Activated T-helper 17 cell treated with anti-CD3 and anti-CD28 coated beads, Interleukin-2, amount 50 U/mL, for 72 hours (primary cell): Measurements from ENCODE around the gene TRIM46. TPM values are rescaled to one million over a fixed set of nuclear protein-coding genes. Genes with fewer than 3 reads are reported as not detected.
A peak's percentile ranks its signal among the peaks of the same experiment; 100 is the strongest.
"Not testable (repeated sequence)": the region's sequence is repeated elsewhere in the genome, so short reads cannot be mapped to it uniquely, and the experiment has no call there.

Experiments used
- ATAC-seq: fragments of 150-1000 bp; cut with Tn5 transposase; replicated peaks from 2 replicates; pipeline ENCODE4 v1.10.0; 2021; ENCODE audit warnings: mild to moderate bottlenecking, moderate library complexity
- H3K27ac Mint-ChIP-seq: one replicate; pipeline ENCODE4 v1.8.0; 2022; ENCODE audit warnings: mixed read lengths
- H3K27me3 Mint-ChIP-seq: one replicate; pipeline ENCODE4 v1.8.0; 2022; ENCODE audit warnings: mixed read lengths
- H3K36me3 Mint-ChIP-seq: one replicate; pipeline ENCODE4 v1.8.0; 2022; ENCODE audit warnings: low read depth, mild to moderate bottlenecking, mixed read lengths
- H3K4me1 Mint-ChIP-seq: one replicate; pipeline ENCODE4 v1.8.0; 2022; ENCODE audit warnings: mixed read lengths
- H3K4me3 Mint-ChIP-seq: one replicate; pipeline ENCODE4 v1.8.0; 2022; ENCODE audit warnings: mild to moderate bottlenecking, mixed read lengths
- H3K9me3 Mint-ChIP-seq: one replicate; pipeline ENCODE4 v1.8.0; 2022; ENCODE audit warnings: mixed read lengths
- total RNA-seq, 2 donors: library from RNA; stranded (reverse); gene quantifications; one replicate each; pipeline ENCODE4 v1.2.3, GENCODE V29; 2022

The TRIM46 gene
- total RNA-seq, 2 donors from 2014 or later = 10.6 to 16.6 TPM

DNA sequence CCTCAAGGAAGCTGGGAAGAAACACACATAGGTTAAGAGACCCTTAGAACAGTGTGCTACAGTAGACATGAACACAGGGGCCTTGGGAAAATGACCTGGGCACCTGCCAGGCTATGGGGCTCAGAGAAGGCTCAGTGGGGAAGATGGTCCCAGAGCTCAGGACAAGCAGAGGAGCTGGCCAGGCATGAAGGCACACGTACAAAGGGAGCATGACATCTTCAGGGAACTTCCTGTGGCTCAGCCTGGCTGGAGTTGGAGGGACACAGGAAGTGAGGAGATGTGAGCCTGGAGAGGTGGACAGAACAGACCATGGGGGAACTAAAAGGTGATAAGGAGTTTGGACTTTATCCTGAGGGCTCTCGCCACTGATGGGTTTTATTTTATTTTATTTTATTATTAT lies 41.8 kb upstream of the TRIM46 start:
- H3K27ac Mint-ChIP-seq = peak overlapping the region; percentile 66
- H3K36me3 Mint-ChIP-seq = peaks cover 21% of the 10 kb centered on the region
- no peak overlapping the region for H3K4me3 Mint-ChIP-seq
- ATAC-seq = no peak
- H3K9me3 Mint-ChIP-seq = no peaks in the 10 kb centered on the region
- H3K4me1 Mint-ChIP-seq = peaks cover 26% of the 10 kb centered on the region
- H3K27me3 Mint-ChIP-seq = peaks cover 12% of the 10 kb centered on the region

DNA sequence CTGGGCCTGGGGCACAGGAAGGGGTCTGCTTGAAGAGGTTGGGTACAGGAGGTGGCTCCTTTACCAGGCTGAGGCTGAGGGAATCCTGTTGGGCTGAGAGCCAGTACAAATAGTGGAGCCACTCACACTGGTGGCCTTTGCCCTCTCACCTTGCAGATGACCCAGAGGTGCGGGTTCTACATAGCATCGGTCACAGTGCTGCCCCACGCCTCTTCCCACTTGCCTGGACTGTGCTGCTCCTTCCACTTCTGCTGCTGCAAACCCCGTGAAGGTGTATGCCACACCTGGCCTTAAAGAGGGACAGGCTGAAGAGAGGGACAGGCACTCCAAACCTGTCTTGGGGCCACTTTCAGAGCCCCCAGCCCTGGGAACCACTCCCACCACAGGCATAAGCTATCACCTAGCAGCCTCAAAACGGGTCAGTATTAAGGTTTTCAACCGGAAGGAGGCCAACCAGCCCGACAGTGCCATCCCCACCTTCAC lies 39.8 kb upstream of the TRIM46 start:
- H3K4me1 Mint-ChIP-seq = peaks cover 24% of the 10 kb centered on the region
- no peak overlapping the region for H3K27ac Mint-ChIP-seq
- no peaks in the 10 kb centered on the region for H3K27me3 Mint-ChIP-seq
- ATAC-seq = no peak
- no peak overlapping the region for H3K4me3 Mint-ChIP-seq
- H3K9me3 Mint-ChIP-seq = no peaks in the 10 kb centered on the region
- peaks cover 40% of the 10 kb centered on the region for H3K36me3 Mint-ChIP-seq

- Mint-ChIP-seq H3K4me3 (peak overlapping the region; percentile 95), H3K4me1 (peaks cover 24% of the 10 kb centered on the region), H3K27me3 (no peaks in the 10 kb centered on the region), H3K27ac (peak overlapping the region; percentile 98), H3K36me3 (peaks cover 45% of the 10 kb centered on the region), H3K9me3 (no peaks in the 10 kb centered on the region)
- ATAC-seq = no peak
Measured at GRCh38 chr1:155134322-155134721, 39.3 kb upstream of the TRIM46 start.

DNA sequence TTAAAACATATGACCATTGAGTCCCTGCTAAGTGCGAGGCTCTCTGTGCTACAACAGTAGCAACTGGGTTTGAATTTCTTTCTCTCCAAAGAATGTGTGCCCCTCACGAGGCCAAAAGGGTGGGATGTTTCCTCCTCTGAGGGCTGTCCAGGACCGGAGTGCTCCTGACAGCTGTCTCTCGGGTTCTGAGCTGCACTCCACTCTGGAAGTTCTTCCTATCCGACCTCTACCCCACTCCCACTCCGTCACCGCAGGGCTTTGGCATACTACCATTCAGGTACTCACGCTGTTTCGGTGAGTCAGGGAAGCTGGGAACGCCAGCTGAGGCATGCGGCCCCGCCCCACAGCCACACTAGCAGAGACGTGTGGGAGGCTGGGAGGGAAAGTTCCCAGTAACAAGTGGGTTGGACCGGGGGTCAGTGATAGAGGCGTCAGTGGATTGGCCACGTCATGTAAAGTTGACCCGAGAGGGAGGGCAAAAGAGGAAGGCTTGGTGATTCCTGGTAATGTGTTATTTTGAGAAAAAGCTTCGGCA lies 38.7 kb upstream of the TRIM46 start:
- peak; percentile 84 for ATAC-seq
- Mint-ChIP-seq H3K9me3 (no peaks in the 10 kb centered on the region), H3K27me3 (no peaks in the 10 kb centered on the region), H3K4me3 (peak overlapping the region; percentile 95), H3K27ac (peak overlapping the region; percentile 98), H3K4me1 (peaks cover 24% of the 10 kb centered on the region), H3K36me3 (peaks cover 51% of the 10 kb centered on the region)

DNA sequence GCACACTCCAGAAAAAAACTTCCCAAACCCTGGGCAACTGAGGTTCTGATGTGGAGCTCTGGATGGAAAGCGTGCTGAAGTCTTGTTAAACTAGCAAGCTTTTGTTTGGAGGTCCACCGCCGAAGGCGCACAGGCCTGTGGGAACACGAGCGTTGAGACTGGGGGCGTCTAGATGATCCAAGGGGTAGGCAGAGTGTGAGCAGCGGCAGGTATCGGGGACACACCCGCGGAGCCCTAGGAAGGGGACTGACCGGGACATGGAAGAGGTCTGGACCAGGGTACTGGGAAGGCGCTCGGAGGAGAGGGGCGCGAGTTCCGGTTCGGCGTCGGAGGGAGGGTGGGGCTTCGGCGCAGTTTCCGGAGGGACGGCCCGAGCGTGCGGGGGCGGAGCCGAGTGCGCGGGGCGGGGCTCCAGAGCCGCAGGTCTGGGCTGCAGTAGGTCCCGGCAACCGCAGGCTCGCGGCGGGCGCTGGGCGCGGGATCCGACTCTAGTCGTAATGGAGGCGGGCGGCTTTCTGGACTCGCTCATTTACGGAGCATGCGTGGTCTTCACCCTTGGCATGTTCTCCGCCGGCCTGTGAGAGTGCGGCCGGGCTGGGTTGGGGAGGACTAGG lies 38.1 kb upstream of the TRIM46 start, which contains the start of gene SLC50A1:
Gene SLC50A1 (plus strand): TSS at position 438 of the 614 bp plus-strand sequence. CDS start 60 bp downstream, at position 498.
- H3K9me3 Mint-ChIP-seq = no peaks in the 10 kb centered on the region
- no peaks in the 10 kb centered on the region for H3K27me3 Mint-ChIP-seq
- peaks cover 24% of the 10 kb centered on the region for H3K4me1 Mint-ChIP-seq
- H3K27ac Mint-ChIP-seq = peak within 1 kb of the TSS; percentile 98
- peak within 1 kb of the TSS; percentile 95 for H3K4me3 Mint-ChIP-seq
- peak; percentile 79 for ATAC-seq
- peaks cover 57% of the 10 kb centered on the region for H3K36me3 Mint-ChIP-seq

GRCh38 chr1:155136748-155137147 lies 36.9 kb upstream of the TRIM46 start:
- Mint-ChIP-seq H3K27me3 (no peaks in the 10 kb centered on the region), H3K36me3 (peaks cover 58% of the 10 kb centered on the region), H3K4me3 (peak overlapping the region; percentile 95), H3K27ac (peak overlapping the region; percentile 98), H3K9me3 (no peaks in the 10 kb centered on the region), H3K4me1 (peaks cover 24% of the 10 kb centered on the region)
- ATAC-seq = no peak

- ATAC-seq = no peak
- no peaks in the 10 kb centered on the region for H3K27me3 Mint-ChIP-seq
- H3K36me3 Mint-ChIP-seq = peaks cover 58% of the 10 kb centered on the region
- peak overlapping the region; percentile 95 for H3K4me3 Mint-ChIP-seq
- H3K27ac Mint-ChIP-seq = peak overlapping the region; percentile 98
- peaks cover 24% of the 10 kb centered on the region for H3K4me1 Mint-ChIP-seq
- H3K9me3 Mint-ChIP-seq = no peaks in the 10 kb centered on the region
Measured at GRCh38 chr1:155137154-155137949, 36.3 kb upstream of the TRIM46 start.

DNA sequence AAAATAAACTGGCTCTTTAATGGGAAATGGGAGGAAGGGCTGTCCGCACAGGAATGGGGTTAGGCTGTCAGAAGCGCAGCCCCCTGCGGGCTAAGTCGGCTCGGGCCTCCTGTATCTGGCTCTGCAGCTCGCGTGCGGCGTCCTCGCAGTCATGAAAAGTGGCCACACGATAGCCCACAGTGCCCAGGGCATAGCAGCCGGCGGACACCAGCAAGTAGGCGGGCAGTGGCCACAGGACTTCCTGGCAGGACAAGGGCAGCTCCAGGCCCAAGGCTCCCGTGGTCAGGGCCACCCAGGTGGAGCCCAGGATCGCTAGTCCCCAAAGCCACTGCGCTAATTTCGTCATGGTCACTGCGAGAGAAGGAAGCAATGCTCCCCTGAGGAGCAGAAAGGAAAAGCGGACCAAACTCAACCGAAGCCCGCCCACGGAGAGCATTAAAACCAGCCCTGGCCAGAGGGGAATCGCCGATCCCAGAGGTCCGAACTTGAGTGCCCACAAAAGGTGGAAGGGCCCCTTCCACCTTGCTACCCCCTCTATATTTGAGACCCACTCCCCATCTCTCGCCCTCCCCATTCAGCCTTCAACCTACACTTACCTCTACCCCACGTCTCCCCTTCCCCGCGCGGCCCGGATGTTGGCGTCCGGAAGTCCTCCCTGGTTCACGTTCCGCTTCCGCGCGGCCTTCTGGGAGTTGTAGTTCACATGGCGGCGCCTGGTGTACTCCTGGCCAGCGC lies 33.6 kb upstream of the TRIM46 start, which contains the start of gene DPM3:
Gene DPM3 (minus strand): TSS at position 637 of the 735 bp plus-strand sequence. CDS start 291 bp downstream, at position 346.
- H3K4me3 Mint-ChIP-seq = peak within 1 kb of the TSS; percentile 95
- peak; percentile 79 for ATAC-seq
- H3K9me3 Mint-ChIP-seq = no peaks in the 10 kb centered on the region
- peaks cover 13% of the 10 kb centered on the region for H3K4me1 Mint-ChIP-seq
- peak within 1 kb of the TSS; percentile 86 for H3K27ac Mint-ChIP-seq
- no peaks in the 10 kb centered on the region for H3K27me3 Mint-ChIP-seq
- peaks cover 56% of the 10 kb centered on the region for H3K36me3 Mint-ChIP-seq

- ATAC-seq = no peak
- Mint-ChIP-seq H3K4me1 (peaks cover 10% of the 10 kb centered on the region), H3K9me3 (no peaks in the 10 kb centered on the region), H3K4me3 (peak overlapping the region; percentile 95), H3K27ac (peak overlapping the region; percentile 86), H3K36me3 (peaks cover 50% of the 10 kb centered on the region), H3K27me3 (peaks cover 3% of the 10 kb centered on the region)
Measured at GRCh38 chr1:155140630-155140953, 33.1 kb upstream of the TRIM46 start.

- H3K4me3 Mint-ChIP-seq = no peak overlapping the region
- peaks cover 11% of the 10 kb centered on the region for H3K27me3 Mint-ChIP-seq
- H3K36me3 Mint-ChIP-seq = peaks cover 39% of the 10 kb centered on the region
- H3K9me3 Mint-ChIP-seq = no peaks in the 10 kb centered on the region
- ATAC-seq = no peak
- H3K4me1 Mint-ChIP-seq = peaks cover 10% of the 10 kb centered on the region
- no peak overlapping the region for H3K27ac Mint-ChIP-seq
Measured at GRCh38 chr1:155141749-155142148, 31.9 kb upstream of the TRIM46 start.

DNA sequence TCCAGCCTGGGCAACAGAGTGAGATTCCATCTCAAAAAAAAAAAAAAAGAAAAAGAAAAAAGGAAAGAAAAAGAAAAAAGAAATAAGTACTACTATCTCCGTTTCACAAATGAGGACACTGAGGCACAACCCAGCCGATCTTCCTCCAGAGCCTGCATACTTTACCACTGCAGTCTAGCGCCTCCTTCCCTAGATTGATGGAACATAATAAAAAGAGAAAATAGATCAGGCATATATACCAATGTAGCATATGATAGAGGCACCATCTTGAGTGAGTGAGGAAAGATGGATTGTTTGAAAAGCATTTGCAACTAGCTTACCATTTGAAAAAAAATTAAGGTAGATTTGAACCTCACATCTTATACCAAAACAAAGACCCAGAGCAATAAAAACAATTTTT lies 28.2 kb upstream of the TRIM46 start:
- Mint-ChIP-seq H3K27me3 (peaks cover 20% of the 10 kb centered on the region), H3K4me1 (no peaks in the 10 kb centered on the region), H3K4me3 (no peak overlapping the region), H3K9me3 (no peaks in the 10 kb centered on the region), H3K27ac (no peak overlapping the region), H3K36me3 (peaks cover 1% of the 10 kb centered on the region)
- no peak for ATAC-seq

DNA sequence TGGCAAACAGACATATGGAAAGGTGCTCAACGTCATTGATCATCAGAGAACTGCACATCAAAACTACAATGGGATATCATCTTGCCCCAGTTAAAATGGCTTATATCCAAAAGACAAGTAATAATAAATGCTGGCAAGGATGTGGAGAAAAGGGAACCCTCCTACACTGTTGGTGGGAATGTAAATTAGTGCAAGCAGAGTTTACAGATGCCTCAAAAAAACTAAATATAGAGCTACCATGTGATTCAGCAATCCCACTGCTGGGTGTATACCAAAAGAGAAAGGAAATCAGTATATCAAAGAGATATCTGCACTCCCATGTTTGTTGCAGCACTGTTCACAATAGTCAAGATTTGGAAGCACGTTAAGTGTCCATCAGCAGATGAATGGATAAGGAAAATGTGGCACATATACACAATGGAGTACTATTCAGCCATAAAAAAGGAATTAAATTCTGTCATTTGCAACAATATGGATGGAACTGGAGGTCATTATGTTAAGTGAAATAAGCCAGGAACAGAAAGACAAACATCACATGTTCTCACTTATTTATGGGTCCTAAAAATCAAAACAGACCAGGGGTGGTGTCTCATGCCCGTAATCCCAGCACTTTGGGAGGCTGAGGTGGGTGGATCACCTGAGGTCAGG lies 17.5 kb upstream of the TRIM46 start:
- H3K4me3 Mint-ChIP-seq, H3K9me3 Mint-ChIP-seq, H3K36me3 Mint-ChIP-seq, H3K4me1 Mint-ChIP-seq, H3K27ac Mint-ChIP-seq, H3K27me3 Mint-ChIP-seq, ATAC-seq: not testable (repeated sequence)

- Mint-ChIP-seq H3K36me3 (no peaks in the 10 kb centered on the region), H3K27me3 (no peaks in the 10 kb centered on the region), H3K4me1 (no peaks in the 10 kb centered on the region), H3K9me3 (no peaks in the 10 kb centered on the region), H3K27ac (no peak overlapping the region), H3K4me3 (no peak overlapping the region)
- no peak for ATAC-seq
Measured at GRCh38 chr1:155158991-155159390, 14.7 kb upstream of the TRIM46 start.

DNA sequence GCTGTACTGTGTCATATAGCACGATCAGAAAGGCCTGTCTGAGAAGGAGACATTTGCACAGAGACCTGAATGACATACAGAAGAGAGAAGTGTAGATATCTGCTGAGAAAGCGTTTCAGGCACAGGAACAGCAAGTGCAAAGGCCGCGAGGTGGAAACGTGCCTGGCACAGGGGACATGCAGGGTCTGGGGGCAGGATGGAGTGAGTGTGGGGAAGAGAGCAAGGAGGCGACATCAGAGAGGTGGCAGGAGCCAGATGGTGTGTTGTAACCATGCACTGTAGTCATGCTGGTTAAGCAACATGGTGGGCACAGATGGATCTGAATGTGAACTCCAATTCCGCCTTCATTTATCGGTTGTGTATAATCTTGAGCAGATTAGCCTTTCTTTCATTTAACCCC lies 13.5 kb upstream of the TRIM46 start:
- H3K27me3 Mint-ChIP-seq = no peaks in the 10 kb centered on the region
- H3K4me1 Mint-ChIP-seq = no peaks in the 10 kb centered on the region
- no peaks in the 10 kb centered on the region for H3K36me3 Mint-ChIP-seq
- no peak for ATAC-seq
- H3K4me3 Mint-ChIP-seq = no peak overlapping the region
- H3K9me3 Mint-ChIP-seq = no peaks in the 10 kb centered on the region
- no peak overlapping the region for H3K27ac Mint-ChIP-seq
